ENCODE results near the gene LONP1.

The LONP1 gene

GRCh38 chr19:5687360-5688198 is 32.4 kb downstream of the LONP1 start:
- no peaks in the 10 kb centered on the region for H3K27me3 ChIP-seq
- H4K20me1 ChIP-seq = peaks cover 24% of the 10 kb centered on the region
- H3K4me2 ChIP-seq = peak overlapping the region; percentile 93
- no peaks in the 10 kb centered on the region for H3K9me3 ChIP-seq
- peaks cover 30% of the 10 kb centered on the region for H3K4me1 ChIP-seq
- no peak for TF ChIP-seq Cebpa-rat (IDR thresholded peaks at IDR 0.05)
- peaks cover 13% of the 10 kb centered on the region for H3K36me3 ChIP-seq
- H3K27ac ChIP-seq = peak overlapping the region; percentile 41; the same call in 1 of the 2 replicates
- peak overlapping the region; percentile 76; the same call in 1 of the 2 replicates for H3K4me3 ChIP-seq
- no peak overlapping the region for H3K9ac ChIP-seq

- Histone ChIP-seq H3K9ac (peak overlapping the region; percentile 77), H3K4me2 (peak overlapping the region; percentile 93), H3K27me3 (no peaks in the 10 kb centered on the region), H3K4me1 (peaks cover 22% of the 10 kb centered on the region), H4K20me1 (peaks cover 17% of the 10 kb centered on the region), H3K36me3 (peaks cover 5% of the 10 kb centered on the region), H3K27ac (peak overlapping the region; percentile 72), H3K9me3 (no peaks in the 10 kb centered on the region), H3K4me3 (peak overlapping the region; percentile 76)
- no peak for TF ChIP-seq Cebpa-rat (IDR thresholded peaks at IDR 0.05)
Observed at GRCh38 chr19:5686647-5687359, 33.1 kb downstream of the LONP1 start.

- Histone ChIP-seq H3K4me3 (peak overlapping the region; percentile 76), H3K36me3 (0 out of 2 replicates have a peak, but pooled peaks cover under 1% of the 10 kb centered on the region), H4K20me1 (peaks cover 11% of the 10 kb centered on the region), H3K27me3 (no peaks in the 10 kb centered on the region), H3K9ac (peak overlapping the region; percentile 77), H3K4me1 (peaks cover 24% of the 10 kb centered on the region), H3K27ac (peak overlapping the region; percentile 72), H3K9me3 (no peaks in the 10 kb centered on the region), H3K4me2 (peak overlapping the region; percentile 93)
- no peak for TF ChIP-seq Cebpa-rat (IDR thresholded peaks at IDR 0.05)
Observed at GRCh38 chr19:5686326-5686646, 33.7 kb downstream of the LONP1 start.

- no peaks in the 10 kb centered on the region for H3K9me3 ChIP-seq
- H3K36me3 ChIP-seq = no peaks in the 10 kb centered on the region
- no peaks in the 10 kb centered on the region for H4K20me1 ChIP-seq
- no peak overlapping the region for H3K27ac ChIP-seq
- no peak overlapping the region for H3K4me3 ChIP-seq
- no peak overlapping the region for H3K4me2 ChIP-seq
- no peak for TF ChIP-seq Cebpa-rat (IDR thresholded peaks at IDR 0.05)
- H3K27me3 ChIP-seq = no peaks in the 10 kb centered on the region
- no peak overlapping the region for H3K9ac ChIP-seq
- H3K4me1 ChIP-seq = peaks cover 27% of the 10 kb centered on the region
Observed at GRCh38 chr19:5684694-5685430, 35.1 kb downstream of the LONP1 start.

- no peak overlapping the region for H3K27ac ChIP-seq
- no peaks in the 10 kb centered on the region for H4K20me1 ChIP-seq
- H3K4me1 ChIP-seq = peaks cover 33% of the 10 kb centered on the region
- H3K36me3 ChIP-seq = peaks cover under 1% of the 10 kb centered on the region; the same call in 1 of the 2 replicates
- no peak overlapping the region for H3K4me3 ChIP-seq
- H3K9ac ChIP-seq = no peak overlapping the region
- H3K4me2 ChIP-seq = no peak overlapping the region
- no peaks in the 10 kb centered on the region for H3K9me3 ChIP-seq
- no peak for TF ChIP-seq Cebpa-rat (IDR thresholded peaks at IDR 0.05)
- H3K27me3 ChIP-seq = no peaks in the 10 kb centered on the region
Observed at GRCh38 chr19:5683177-5683886, 36.6 kb downstream of the LONP1 start.

GRCh38 chr19:5682107-5682482 is 37.9 kb downstream of the LONP1 start:
- H3K36me3 ChIP-seq = peaks cover 11% of the 10 kb centered on the region; the same call in 1 of the 2 replicates
- no peak overlapping the region for H3K4me3 ChIP-seq
- H3K27me3 ChIP-seq = no peaks in the 10 kb centered on the region
- no peak overlapping the region for H3K27ac ChIP-seq
- no peaks in the 10 kb centered on the region for H3K9me3 ChIP-seq
- H3K4me2 ChIP-seq = peak overlapping the region; percentile 90
- TF ChIP-seq Cebpa-rat (IDR thresholded peaks at IDR 0.05) = no peak
- H3K9ac ChIP-seq = no peak overlapping the region
- H4K20me1 ChIP-seq = no peaks in the 10 kb centered on the region
- peaks cover 27% of the 10 kb centered on the region for H3K4me1 ChIP-seq

- Histone ChIP-seq H3K4me2 (peak overlapping the region; percentile 90), H3K4me3 (peak overlapping the region; percentile 91), H3K27ac (no peak overlapping the region), H3K36me3 (peaks cover 16% of the 10 kb centered on the region; the same call in 1 of the 2 replicates), H3K9me3 (no peaks in the 10 kb centered on the region), H3K4me1 (peaks cover 27% of the 10 kb centered on the region), H4K20me1 (no peaks in the 10 kb centered on the region), H3K9ac (peak overlapping the region; percentile 89; the same call in 1 of the 2 replicates), H3K27me3 (no peaks in the 10 kb centered on the region)
- TF ChIP-seq Cebpa-rat (IDR thresholded peaks at IDR 0.05) = no peak
Observed at GRCh38 chr19:5681391-5682106, 38.4 kb downstream of the LONP1 start.

GRCh38 chr19:5680437-5681368 is 39.2 kb downstream of the LONP1 start, which contains the start of the genes HSD11B1L and MICOS13:
Gene HSD11B1L, plus strand, starts transcription at chr19:5681027. Its CDS starts 3,806 bp downstream, at chr19:5684833.
Gene MICOS13, minus strand, starts transcription at chr19:5680516. Its CDS starts 30 bp downstream, at chr19:5680486.
- H3K4me3 ChIP-seq = peak within 1 kb of the TSS; percentile 91
- peak within 1 kb of the TSS; percentile 89 for H3K9ac ChIP-seq
- peaks cover 19% of the 10 kb centered on the region for H3K4me1 ChIP-seq
- H3K9me3 ChIP-seq = no peaks in the 10 kb centered on the region
- TF ChIP-seq Cebpa-rat (IDR thresholded peaks at IDR 0.05) = no peak
- H3K36me3 ChIP-seq = peaks cover 23% of the 10 kb centered on the region; the same call in 1 of the 2 replicates
- H4K20me1 ChIP-seq = no peaks in the 10 kb centered on the region
- no peaks in the 10 kb centered on the region for H3K27me3 ChIP-seq
- H3K4me2 ChIP-seq = peak within 1 kb of the TSS; percentile 95
- H3K27ac ChIP-seq = peak within 1 kb of the TSS; percentile 88

Measured in BLaER1 (cell line).